ENCODE results near the gene AOC3. TPM values are rescaled to one million over a fixed set of nuclear protein-coding genes. Genes with fewer than 3 reads are reported as not detected.

AOC3 gene
- total RNA-seq, 1 experiment from 2014 or later: 0.62 TPM

DNA sequence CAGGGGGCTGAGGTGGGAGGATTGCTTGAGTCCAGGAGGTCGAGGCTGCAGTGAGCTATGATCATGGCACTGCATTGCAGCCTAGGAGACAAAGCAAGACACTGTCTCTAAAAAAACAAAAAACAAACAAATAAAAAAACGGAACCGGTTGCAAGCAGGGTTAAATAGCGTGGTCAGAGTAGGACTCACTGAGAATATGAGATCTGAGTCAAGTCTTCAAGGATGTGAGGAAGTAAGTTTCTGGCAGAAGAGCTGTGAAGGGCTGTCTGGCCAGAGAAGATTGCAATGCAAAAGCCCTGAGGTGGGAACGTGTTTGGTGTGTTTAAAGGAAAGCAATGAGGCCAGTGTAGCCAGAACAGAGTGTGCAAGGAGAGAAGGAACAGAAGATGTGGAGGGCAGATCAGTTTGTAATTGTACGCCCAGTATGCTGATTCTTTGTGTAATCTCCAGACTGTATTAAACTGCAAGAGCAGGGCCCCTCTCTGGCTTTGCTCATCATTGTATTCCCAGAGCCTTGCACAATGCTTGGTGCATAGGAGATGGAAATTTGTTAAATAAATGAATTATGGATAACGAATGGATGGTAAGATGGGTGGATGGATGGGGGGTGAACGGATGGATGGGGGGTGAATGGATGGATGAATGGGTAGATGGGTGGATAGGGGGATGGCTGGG lies 55.9 kb downstream of the AOC3 start:
- BruUV-seq (replicated peaks): no TSS peak
- no peak for DNase-seq (ENCODE audit: low spot score)
- ChIA-PET POLR2A (ENCODE audit: low non-redundant PET) (no interaction called here), CTCF (no interaction called here)
- Histone ChIP-seq H3K4me1 (ENCODE audit: insufficient read depth, low read length, poor library complexity, severe bottlenecking) (no peaks in the 10 kb centered on the region), H3K27me3 (replicated peaks; ENCODE audit: insufficient read depth, low read depth, low read length, poor library complexity) (no peaks in the 10 kb centered on the region), H3K36me3 (ENCODE audit: insufficient read depth, low read length, poor library complexity, severe bottlenecking) (no peaks in the 10 kb centered on the region), H3K4me3 (ENCODE audit: low read depth, low read length, poor library complexity, severe bottlenecking) (no peak overlapping the region), H3K27ac (ENCODE audit: low read depth, low read length, poor library complexity, severe bottlenecking) (no peak overlapping the region), H3K9me3 (ENCODE audit: low read depth, low read length, poor library complexity, severe bottlenecking) (no peaks in the 10 kb centered on the region)
- intact Hi-C loops (cut with micrococcal nuclease; ENCODE audit: unreplicated experiment): no loop called here
- TF ChIP-seq EZH2 (IDR thresholded peaks at IDR 0.05; ENCODE audit: borderline replicate concordance, low read depth, low read length, poor library complexity, severe bottlenecking): no peak
- no peak for TF ChIP-seq CTCF (conservative IDR thresholded peaks at IDR 0.05; ENCODE audit: low read depth, low read length)

Small RNAs within 50 kb of the gene (microRNA-seq; reads per million reads assigned to microRNA genes)
- gene MIR6781: not detected

Other genes with a start within 250 kb of the AOC3 start
- 23.2 and 30.0 TPM in 2 replicates for gene RETREG3, start 241.8 kb upstream of the AOC3 start, total RNA-seq (2021)
- 85.8 and 87.4 TPM in 2 replicates for gene TUBG1, start 241.5 kb upstream of the AOC3 start, total RNA-seq (2021)
- 14.6 and 19.2 TPM in 2 replicates for gene TUBG2, start 191.9 kb upstream of the AOC3 start, total RNA-seq (2021)
- 11.9 and 16.8 TPM in 2 replicates for gene PLEKHH3, start 174.2 kb upstream of the AOC3 start, total RNA-seq (2021)
- gene CCR10, start 169.4 kb upstream of the AOC3 start, total RNA-seq (2021): 0.52 and 0.55 TPM in 2 replicates
- gene CNTNAP1, start 168.7 kb upstream of the AOC3 start, total RNA-seq (2021): 5.6 and 6.7 TPM in 2 replicates
- 16.4 and 19.5 TPM in 2 replicates for gene EZH1, start 106.2 kb upstream of the AOC3 start, total RNA-seq (2021)
- gene RAMP2, start 90.0 kb upstream of the AOC3 start, total RNA-seq (2021): 3.8 and 5.0 TPM in 2 replicates
- gene VPS25, start 77.8 kb upstream of the AOC3 start, total RNA-seq (2021): 34.3 and 35.6 TPM in 2 replicates
- 0.11 and 0.37 TPM in 2 replicates for gene WNK4, start 70.6 kb upstream of the AOC3 start, total RNA-seq (2021)
- 29.0 and 30.5 TPM in 2 replicates for gene COA3, start 52.5 kb upstream of the AOC3 start, total RNA-seq (2021)
- not detected in 2 replicates for gene CNTD1, start 52.3 kb upstream of the AOC3 start, total RNA-seq (2021)
- gene BECN1, start 26.9 kb upstream of the AOC3 start, total RNA-seq (2021): 34.2 and 36.0 TPM in 2 replicates
- 93.7 and 120 TPM in 2 replicates for gene PSME3, start 17.8 kb upstream of the AOC3 start, total RNA-seq (2021)
- 1.2 and 1.4 TPM in 2 replicates for gene AOC2, start 6.6 kb upstream of the AOC3 start, total RNA-seq (2021)
- not detected in 2 replicates for gene G6PC1, start 49.6 kb downstream of the AOC3 start, total RNA-seq (2021)
- gene AARSD1, start 113.3 kb downstream of the AOC3 start, total RNA-seq (2021): 32.9 and 36.0 TPM in 2 replicates
- 0.64 and 1.1 TPM in 2 replicates for gene PTGES3L, start 128.9 kb downstream of the AOC3 start, total RNA-seq (2021)
- 7.3 and 8.0 TPM in 2 replicates for gene RUNDC1, start 129.4 kb downstream of the AOC3 start, total RNA-seq (2021)
- gene RPL27, start 147.2 kb downstream of the AOC3 start, total RNA-seq (2021): 547 and 560 TPM in 2 replicates
- 4.9 and 7.2 TPM in 2 replicates for gene IFI35, start 155.6 kb downstream of the AOC3 start, total RNA-seq (2021)
- gene VAT1, start 171.2 kb downstream of the AOC3 start, total RNA-seq (2021): 45.2 and 47.0 TPM in 2 replicates
- gene RND2, start 174.0 kb downstream of the AOC3 start, total RNA-seq (2021): 5.5 and 6.7 TPM in 2 replicates